DMS153 treated with DMSO at 0.1 percent for 48 hours (cell line): Measurements from ENCODE around the gene ABCC10.

Source experiments
- DNase-seq: peaks from one replicate; lab custom pipeline; 2025; ENCODE audit not compliant: unreplicated experiment; lab: John Stamatoyannopoulos, UW

Gene ABCC10

GRCh38 chr6:43467752-43468151 is 40.4 kb downstream of the ABCC10 start:
- no peak for DNase-seq

- DNase-seq, result no peak
Measured at GRCh38 chr6:43468240-43468639, 40.9 kb downstream of the ABCC10 start.

- no peak for DNase-seq
Measured at GRCh38 chr6:43468748-43469681, 41.7 kb downstream of the ABCC10 start.

GRCh38 chr6:43469947-43470346 is 42.6 kb downstream of the ABCC10 start:
- no peak for DNase-seq

- DNase-seq, result no peak
Measured at GRCh38 chr6:43471399-43471798, 44.1 kb downstream of the ABCC10 start.

- DNase-seq, result no peak
Measured at GRCh38 chr6:43472515-43472914, 45.2 kb downstream of the ABCC10 start.

- no peak for DNase-seq
Measured at GRCh38 chr6:43475516-43475915, 48.2 kb downstream of the ABCC10 start.

- no peak for DNase-seq
Measured at GRCh38 chr6:43476746-43477145, 49.4 kb downstream of the ABCC10 start.

- peak; percentile 75 for DNase-seq
Measured at GRCh38 chr6:43477235-43478007, 50.1 kb downstream of the ABCC10 start, which contains the start of gene TJAP1. Gene TJAP1 (plus strand): TSS chr6:43477570. CDS start chr6:43499002, 21,432 bp downstream.

GRCh38 chr6:43478008-43478372 is 50.6 kb downstream of the ABCC10 start:
- no peak for DNase-seq

- DNase-seq, result no peak
Measured at GRCh38 chr6:43481075-43481474, 53.7 kb downstream of the ABCC10 start.

GRCh38 chr6:43481591-43482236 is 54.4 kb downstream of the ABCC10 start:
- no peak for DNase-seq

GRCh38 chr6:43488667-43489276 is 61.4 kb downstream of the ABCC10 start:
- no peak for DNase-seq

- DNase-seq, result no peak
Measured at GRCh38 chr6:43489277-43490072, 62.1 kb downstream of the ABCC10 start.

GRCh38 chr6:43490523-43490939 is 63.2 kb downstream of the ABCC10 start:
- DNase-seq, result no peak

- no peak for DNase-seq
Measured at GRCh38 chr6:43491750-43492661, 64.7 kb downstream of the ABCC10 start.

GRCh38 chr6:43492673-43493072 is 65.3 kb downstream of the ABCC10 start:
- no peak for DNase-seq

- DNase-seq, result no peak
Measured at GRCh38 chr6:43493230-43493629, 65.9 kb downstream of the ABCC10 start.

- DNase-seq, result no peak
Measured at GRCh38 chr6:43493833-43494232, 66.5 kb downstream of the ABCC10 start.
